NCI-H526 (cell line): ENCODE data around the gene LBHD2.
A peak's percentile ranks its signal among the peaks of the same experiment; 100 is the strongest.

Experiments used
- DNase-seq, 2 experiments: peaks; one replicate each; lab custom pipeline; 2025; lab: John Stamatoyannopoulos, UW

Gene LBHD2

DNA sequence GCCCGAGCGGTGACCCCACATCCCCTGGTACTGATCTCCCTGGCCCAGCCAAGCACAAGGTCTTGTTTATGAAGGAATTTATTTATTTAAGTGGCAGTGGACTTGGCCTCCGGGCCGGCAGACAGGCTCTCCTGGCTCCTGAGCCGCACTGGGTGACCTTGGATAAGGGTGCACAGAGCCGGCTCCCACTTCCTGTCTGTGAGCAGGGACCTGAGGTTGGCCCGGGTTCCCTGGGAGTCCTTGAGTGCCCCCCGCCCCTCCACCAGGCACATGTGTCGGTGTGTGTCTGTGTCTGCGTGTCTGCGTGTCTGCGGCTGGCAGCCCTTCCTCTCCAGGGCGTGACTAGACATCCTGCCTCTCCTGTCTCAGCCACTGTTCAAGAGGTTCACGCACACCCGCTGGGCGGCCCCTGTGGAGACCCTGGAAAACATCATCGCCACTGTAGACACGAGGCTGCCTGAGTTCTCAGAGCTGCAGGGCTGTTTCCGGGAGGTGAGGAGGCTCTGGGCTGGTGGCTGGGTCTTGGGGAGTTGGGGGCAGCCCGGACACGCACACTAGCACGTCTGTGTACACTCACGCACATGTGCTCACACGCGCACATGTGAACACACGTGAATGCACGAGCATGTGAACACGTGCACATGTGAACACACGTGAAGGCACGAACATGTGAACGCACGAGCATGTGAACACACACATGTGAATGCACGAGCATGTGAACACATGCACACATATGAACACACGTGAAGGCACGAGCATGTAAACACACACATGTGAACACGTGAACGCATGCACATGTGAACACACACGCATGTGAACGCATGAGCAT is 48.6 kb downstream of the LBHD2 start:
- DNase-seq, result no peak

DNA sequence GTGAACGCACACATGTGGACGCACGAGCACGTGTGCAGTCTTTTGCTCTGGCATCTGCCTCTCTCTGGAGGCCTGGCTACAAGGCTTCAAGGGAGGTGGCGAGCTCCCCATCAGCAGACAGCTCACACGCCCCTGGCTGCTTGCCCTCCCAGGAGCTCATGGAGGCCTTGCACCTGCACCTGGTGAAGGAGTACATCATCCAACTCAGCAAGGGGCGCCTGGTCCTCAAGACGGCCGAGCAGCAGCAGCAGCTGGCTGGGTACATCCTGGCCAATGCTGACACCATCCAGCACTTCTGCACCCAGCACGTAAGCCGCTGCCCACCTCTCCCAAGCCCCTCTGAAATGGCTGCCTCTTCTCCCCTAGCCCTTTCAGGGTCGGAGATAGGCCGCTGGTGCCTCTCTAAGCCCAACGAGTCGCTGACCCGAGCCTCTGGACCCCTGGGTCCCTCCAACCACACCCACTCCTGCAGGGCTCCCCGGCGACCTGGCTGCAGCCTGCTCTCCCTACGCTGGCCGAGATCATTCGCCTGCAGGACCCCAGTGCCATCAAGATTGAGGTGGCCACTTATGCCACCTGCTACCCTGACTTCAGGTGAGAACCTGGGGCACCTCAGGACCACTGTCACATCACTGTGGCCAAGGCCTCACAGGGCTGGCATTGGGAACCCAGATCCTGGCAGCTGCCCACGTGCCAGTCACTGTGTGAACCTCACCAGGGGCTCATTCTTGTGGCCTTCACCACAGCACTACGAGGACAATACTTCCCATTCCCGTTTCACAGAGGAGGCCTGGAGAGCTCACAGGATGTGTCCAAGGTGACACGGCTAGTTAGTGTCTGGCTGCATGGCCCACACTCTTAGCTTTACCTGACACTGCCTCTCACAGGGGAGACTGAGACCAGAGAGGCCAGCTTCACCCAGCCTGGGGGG is 49.5 kb downstream of the LBHD2 start:
- DNase-seq, result no peak

DNA sequence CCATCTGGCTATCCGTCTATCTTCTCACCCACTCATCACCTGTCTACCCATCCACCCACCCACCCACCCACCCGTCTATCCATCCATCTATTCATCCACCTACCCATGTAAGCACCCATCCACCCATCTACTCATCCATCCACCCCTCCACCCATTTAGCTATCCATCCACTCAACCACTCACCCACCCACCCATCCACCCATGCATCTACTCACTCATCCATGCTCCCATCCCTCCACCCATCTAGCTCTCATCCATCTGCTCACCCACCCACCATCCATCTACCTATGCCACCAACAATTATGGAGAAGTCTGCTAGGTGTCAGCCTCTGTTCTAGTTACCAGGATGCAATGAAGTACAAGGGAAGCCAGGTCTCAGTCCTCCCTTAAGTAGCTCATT is 50.4 kb downstream of the LBHD2 start:
- DNase-seq, result no peak

DNA sequence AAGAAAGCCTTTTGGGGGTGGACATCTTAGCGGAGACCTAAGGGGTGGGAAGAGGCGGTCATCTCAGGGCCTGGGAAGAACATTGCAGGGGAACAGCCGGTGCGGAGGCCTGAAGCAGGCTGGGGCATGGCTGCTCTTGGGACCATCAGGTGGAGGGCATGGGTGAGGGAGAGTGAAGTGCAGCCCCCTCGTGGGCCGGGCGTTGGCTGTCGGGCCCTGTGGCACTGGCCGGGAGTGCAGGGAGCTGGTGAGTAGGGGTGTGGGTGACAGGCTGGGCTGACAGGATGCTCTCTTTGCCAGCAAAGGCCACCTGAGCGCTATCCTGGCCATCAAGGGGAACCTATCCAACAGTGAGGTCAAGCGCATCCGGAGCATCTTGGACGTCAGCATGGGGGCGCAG is 50.9 kb downstream of the LBHD2 start:
- DNase-seq, result no peak

DNA sequence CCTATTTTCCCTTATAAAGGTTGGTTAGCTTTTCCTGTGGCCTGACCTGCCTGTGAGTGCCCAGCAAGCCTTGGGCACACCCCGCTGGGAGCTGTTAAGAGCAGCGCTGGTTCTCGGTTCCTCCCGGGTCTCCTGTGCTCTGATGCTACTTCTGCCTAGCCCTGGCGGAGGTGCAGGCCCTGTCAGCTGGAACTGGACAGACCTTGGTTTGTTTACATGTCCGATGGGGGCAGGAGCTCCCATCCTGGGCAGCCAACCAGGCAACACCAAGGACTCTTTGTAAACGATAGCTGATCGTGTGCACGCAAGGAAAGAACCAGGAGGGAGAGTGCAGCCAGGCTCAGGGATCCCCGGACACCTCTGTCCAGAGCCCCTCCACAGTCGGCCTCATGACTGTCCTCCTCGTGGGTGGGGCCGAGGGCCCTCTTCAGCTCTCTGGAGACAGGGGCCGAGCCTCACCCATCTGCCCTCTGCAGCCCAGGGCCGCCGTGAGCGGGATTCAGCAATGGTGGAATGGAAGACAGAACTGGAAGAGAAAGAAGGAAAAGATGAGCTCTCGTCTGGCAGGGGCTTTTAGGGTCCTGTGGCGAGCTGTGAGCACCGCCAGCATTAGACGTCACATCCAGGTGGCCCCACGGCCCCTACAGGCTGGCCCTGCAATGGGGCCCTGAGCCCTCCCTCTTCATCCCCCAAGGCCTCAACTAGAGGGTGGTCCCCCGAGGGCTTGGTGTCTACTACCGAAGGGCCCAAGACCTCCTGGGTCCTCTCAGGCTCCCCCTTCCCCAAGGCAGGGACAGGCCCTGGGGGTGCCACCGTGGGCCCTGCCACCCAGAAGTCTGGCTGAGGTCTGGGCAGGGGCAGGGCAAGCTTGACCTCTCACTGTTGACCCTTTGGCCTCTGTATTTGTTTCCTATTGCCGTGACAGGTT is 51.6 kb downstream of the LBHD2 start:
- DNase-seq, result no peak

DNA sequence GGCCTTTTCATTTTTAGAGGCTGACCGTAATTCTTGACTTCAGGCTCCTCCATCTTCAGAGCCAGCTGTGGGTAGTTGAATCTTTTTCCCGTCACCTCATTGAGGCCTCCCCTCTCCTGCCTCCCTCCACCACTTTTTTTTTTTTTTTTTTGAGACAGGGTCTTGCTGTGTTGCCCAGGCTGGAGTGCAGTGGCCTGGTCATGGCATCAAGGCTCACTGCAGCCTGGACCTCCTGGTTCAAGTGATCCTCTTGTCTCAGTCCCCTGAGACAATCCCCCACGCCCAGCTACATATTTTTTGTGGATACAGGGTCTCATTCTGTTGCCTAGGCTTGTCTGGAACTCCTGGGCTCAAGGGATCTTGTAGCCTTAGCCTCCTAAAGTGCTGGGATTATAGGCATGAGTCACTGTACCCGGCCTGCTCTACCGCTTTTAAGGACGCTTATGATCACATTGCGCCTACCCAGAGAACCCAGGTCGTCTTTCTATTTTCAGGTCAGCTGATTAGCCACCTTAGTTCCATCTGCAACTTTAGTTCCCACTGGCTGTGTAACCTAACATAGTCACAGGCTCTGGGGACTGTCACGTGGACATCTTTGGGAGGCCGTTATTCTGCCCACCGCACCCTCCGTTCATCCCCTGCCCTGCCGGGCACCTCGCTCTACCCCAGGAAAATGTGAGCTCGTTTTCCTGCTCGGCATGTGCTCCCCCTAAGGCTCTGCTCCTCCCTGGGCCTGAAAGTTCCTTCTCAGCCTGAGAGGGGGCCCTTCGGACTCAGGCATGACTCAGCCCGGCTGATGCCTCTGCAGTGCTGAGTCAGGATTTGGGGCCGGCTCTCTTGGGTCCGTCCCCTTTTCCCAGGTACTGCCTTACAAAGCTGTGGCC is 52.6 kb downstream of the LBHD2 start:
- DNase-seq, result no peak

DNA sequence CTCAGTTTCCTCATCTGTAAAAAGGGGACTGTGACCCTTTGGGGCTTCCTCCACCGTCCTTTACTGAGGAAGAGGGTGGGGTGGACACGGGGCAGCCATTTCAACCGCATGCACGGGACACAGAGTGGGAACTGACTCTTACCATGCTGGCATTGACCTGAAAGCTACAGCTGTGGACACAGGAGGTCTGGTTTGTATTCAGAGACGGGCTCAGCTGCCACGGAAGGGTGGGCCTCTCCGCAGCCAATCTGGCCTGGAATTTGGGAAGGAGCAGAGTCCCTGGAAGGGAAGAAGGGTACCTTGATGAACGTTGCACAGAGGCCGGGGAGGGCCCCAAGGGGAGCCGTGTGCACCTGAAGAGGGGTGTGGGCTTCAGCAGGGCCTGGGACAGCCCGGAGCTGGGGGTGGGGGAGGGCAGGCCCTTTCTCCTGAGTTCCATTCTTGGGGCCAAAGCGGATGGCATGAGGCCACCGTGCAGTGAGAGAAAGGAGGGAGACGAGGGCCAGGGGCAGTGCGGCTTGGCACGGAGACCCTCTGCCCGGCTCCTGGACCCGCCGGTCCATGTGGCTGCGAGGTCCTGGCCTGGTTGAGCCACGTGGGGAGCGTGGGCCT is 53.8 kb downstream of the LBHD2 start:
- no peak for DNase-seq

DNA sequence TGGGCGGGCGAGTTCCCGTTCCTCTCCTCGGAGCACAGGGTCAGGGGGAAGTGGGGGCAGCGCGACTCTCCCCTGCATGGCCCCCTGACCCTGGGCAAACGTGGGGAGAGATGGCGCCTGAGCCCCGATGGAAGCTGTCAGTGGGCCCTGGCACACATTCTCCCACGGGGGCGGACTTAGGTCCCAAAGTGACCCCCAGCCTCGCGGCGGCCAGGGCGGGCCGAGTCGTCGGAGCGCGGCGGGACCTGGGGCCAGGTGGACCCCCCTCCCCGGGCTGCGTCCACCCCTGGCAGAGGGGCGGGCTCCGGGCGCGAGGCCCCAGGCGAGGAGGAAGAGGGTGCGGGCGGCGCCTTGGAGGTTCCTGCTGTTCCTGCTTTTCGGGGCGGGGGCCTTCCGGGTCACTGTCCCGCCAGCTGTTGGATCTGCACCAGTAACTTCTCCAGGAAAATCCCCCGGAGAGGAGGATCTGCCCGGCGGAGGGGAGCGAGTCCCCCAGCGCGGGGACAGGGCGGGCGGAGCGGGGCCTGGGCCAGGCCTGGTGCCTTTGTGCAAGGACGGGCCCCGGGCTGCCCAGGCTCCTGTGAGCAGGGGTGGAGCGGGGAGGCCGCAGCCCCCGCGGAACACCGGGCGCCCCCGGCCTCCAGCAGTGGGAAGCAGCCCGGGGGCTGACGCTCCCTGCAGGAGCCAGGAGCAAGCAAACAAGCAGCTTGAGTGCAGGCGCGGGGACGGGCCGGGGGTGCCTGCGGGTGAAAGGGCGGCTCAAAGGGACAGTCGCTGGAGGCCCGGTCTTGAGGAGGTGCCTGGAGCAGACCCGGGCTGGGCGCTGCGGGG is 54.5 kb downstream of the LBHD2 start:
- peak in 1 of 2 experiments; percentile 27 for DNase-seq

DNA sequence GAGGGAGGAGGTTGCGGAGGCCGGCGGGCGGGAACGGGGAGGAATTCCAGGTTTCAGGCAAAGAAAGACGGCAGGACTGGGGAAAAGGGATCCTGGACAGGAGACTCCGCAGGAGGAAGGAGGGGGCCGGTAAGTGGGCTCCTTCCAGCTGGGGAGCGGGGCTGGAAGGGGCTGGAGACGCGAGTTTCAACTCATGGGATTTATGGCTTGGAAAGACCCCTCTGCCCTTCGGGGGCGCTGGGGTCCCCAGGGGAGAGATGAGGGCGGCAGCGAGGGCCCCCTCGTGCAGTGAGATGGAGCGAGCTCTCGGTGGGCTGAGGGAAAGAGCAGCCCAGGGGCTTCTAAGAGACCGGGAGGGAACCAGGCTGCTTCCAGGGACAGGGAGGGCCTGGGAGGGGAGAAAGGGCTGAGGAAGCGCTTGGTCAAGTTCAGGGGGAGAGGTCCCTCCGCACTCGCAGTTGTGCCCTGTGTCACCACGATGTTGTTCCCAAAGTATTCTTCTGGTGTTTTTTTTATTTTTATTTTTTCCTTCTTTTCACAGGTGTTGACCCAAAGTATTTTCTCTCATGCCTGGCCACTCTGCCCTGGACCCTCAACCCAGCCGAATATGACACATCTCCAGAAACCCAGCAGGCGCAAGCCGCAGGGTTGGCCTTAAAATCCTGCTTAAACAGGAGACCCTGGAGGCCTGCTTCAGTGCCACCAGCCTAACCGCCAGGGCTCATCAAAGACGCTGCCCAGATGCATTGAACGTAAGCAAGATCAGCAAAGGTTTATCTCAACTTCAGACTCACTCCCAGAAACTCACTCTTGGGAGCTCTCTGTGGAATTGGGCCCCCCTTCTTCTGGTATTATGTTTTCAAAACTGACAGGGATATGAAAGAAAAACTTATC is 55.4 kb downstream of the LBHD2 start:
- DNase-seq, result no peak
